Measurements from ENCODE around the gene ATP6V0D1.
"Not testable (repeated sequence)": the region's sequence is repeated elsewhere in the genome, so short reads cannot be mapped to it uniquely, and the experiment has no call there.

The ATP6V0D1 gene

GRCh38 chr16:67480833-67481560 lies at the start of gene ATP6V0D1:
Gene ATP6V0D1, minus strand, starts transcription at chr16:67481157. Its CDS starts 71 bp downstream, at chr16:67481086.
- peak; percentile 100 for DNase-seq (ENCODE audit: low read depth, low spot score)

DNA sequence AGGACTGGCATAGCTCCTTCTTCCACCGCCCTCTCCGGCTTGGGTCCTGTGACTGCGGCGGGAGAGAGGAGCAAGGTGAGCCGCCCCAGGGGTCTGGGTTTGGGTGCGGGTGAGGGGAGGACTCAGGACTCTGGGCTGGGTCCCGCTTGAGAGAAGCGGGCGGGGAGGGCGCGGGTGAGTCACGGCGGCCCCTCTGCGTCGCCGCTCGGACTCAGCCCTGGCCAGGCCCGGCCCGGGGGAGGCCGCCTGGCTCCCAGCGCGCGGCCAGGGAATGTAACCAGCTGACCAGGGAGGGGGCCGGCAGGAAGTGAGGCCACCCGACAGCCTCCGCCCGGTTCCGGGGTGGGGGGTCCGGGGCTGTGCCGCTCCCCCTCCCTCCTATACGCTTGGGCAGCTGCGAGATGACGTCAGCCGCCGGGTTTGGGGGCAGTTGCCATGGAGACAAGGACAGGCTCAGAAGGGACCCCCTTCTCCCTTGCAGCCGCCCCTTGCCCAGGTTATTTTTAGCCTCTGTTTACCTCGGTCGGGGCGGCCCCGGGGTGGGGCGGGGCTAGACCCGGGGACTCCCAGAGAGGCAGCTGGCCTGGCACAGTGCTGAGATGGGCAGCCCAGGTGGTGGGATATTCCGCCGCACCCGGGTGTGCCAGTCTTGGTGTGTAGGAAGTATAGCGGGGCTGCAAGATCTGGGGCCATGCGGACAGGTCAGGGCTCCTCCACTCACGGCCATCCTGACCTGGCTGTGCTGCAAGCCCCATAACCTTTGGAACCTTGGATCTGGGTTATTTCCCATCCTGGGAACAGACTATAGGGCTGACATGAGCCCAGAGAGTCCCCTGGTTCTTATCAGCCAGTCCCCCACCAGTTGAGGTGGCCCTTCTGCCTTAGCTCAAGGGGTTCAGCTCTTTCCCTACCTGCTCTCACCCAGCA lies 49.3 kb upstream of the ATP6V0D1 start:
- peak; percentile 93 for DNase-seq (ENCODE audit: low read depth, low spot score)

DNA sequence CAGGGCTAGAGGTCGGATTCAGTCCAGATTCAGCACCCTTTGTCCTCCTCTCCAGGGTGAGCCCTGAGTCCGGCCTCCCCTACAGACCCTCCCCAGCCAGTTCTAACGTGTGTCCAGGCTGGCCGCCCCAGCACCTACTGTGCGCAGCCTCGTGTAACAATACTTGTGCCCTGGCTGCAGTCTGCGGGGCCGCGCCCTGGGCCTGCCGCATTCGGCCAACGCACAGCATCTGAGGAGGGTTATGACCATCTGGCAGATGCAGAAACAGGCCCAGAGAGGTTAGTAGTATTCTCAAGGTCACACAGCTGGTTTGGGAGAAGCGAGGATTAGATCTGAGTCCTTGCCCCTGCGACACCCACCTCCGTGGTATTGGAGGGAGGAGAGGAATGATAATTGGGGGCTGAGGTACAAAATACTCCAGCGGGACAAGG lies 48.6 kb upstream of the ATP6V0D1 start:
- peak; percentile 46 for DNase-seq (ENCODE audit: low read depth, low spot score)

GRCh38 chr16:67528870-67529581 lies 48.1 kb upstream of the ATP6V0D1 start:
- peak; percentile 76 for DNase-seq (ENCODE audit: low read depth, low spot score)

GRCh38 chr16:67528222-67528869 lies 47.4 kb upstream of the ATP6V0D1 start, which contains the start of gene RIPOR1:
Gene RIPOR1, plus strand, starts transcription at chr16:67528829. Its CDS starts 9,618 bp downstream, at chr16:67538447.
- peak; percentile 66 for DNase-seq (ENCODE audit: low read depth, low spot score)

DNA sequence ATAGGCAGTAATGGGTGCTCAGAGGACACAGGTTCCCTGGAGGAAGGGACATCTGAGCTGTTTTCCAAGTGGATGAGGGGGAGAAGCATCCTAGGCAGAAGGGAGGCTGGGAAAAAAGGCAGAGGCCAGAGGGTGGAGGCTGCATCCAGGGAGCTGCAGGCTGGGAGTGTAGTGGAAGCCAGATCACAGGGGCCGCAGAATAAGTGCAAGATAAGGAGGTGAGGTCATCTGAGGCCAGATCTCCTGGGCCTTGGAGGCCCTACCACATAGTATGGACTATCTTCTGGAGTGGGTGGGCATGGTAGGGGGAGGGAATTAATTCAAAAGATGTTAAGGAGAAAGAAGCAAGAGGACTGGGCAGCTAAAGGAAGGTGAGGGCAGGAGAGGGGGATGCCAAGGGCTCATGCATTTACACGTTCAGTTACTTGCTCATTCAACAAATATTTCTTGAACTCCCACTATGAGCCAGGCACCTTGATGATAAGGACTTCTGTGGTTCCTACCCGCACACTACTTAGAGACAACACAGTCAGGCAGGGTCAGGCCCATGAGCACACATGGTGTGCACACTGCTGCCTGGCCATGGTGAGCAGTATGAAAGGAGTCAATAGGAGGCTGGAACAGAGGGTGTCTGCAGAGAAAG lies 45.3 kb upstream of the ATP6V0D1 start:
- DNase-seq (ENCODE audit: low read depth, low spot score): peak; percentile 55

DNA sequence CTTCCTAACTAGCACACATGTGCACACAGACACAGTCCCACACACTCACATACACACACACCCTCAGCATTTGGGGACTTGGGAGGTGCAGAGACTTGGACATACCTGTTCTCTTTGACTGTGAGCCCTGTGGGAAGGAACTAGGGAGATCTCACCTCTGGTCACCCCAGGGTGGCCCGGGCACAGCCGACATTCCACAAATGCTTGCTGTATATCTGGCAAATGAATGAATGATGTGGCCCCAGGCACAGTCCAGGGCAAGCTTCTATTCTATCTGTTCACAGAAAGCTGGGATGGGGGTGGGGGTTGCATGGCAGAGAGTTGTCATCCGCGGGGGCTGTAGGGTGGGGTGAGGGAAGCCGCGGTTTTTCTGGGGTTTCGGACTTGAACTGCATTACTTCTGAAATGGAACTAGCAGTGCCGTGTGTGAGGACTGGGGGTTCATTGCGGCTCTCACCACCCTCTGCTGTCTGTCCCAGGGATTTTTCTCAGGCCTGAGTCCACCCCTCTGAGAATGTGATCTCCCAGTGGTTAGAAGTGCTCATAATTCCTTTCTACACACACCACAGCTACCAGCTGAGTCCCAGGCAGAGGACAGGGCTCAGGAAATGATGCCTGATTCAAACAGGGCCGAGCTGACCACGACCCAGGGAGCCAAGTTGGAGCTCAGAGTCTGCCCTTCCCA lies 44.4 kb upstream of the ATP6V0D1 start:
- peak; percentile 62 for DNase-seq (ENCODE audit: low read depth, low spot score)

DNA sequence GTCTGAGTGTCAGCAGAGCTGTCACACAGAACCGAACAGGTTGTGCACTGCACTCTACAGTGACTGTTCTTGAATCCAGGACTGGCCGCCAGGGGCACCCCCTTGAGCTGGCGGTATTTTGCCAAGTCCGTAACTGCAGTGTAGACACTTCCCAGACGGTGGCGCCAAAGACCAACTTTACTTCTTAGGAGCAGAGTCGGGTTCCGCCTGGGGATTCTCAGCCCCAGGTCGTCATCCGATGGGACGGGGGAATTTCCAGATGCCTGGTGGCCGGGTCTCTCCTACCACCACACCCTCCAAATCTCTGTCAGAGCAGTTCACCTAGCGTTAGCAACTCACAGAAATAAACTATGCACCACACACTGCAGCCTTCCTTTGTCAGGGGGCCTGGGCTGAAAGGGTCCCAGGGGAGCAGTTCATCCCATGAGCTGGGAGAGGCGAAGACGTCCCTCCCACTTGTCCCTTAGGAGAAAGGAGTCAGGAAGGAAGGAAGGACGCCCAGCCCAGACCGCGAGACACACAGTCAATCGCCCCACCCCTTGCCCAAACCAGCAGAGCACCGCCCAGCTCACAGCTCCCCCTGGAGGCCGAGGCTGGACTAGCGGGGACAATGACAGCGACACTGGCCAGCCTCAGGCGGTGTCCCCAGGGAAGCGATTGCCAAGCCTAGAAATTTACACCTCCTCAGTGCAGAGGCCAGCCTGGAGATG lies 40.3 kb upstream of the ATP6V0D1 start:
- peak; percentile 98 for DNase-seq (ENCODE audit: low read depth, low spot score)

DNA sequence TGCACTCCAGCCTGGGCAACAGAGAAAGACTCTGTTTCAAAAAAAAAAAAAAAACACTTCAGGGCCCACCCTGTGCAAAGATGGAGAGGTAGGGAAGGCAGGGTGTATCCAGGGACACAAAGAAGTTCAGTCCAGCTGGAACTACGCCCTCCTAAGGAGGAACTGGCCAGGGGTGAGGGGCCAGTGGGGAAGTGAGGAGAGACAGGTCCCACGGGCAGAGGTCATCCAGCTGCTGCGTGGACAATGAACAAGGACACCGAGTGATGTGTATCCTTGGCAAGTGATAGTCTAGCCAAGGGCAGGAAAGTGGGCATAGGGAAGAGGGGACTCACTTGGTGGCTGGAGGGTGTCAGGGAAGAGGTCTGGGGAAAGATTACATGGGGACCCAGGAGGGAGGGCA lies 38.3 kb upstream of the ATP6V0D1 start:
- DNase-seq (ENCODE audit: low read depth, low spot score): no peak

DNA sequence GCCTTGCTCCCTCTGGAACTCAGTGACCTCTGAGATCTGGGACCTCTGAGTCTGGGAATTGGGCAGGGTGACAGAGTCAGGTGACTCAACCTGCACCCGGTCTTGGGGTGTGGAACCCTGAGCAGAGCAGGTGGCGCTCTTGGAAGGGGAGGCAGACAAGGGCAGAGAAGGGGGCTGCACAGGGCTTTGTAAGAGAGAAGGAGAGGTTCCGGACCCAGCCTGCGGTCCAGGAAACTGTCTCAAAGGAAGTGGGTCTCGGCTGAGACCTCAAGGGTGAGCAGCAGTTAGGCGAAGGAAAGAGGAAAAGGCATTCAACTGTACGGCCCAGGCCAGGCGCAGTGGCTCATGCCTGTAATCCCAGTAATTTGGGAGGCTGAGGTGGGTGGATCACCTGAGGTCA lies 37.7 kb upstream of the ATP6V0D1 start:
- DNase-seq (ENCODE audit: low read depth, low spot score): no peak

GRCh38 chr16:67517661-67518423 lies 36.9 kb upstream of the ATP6V0D1 start:
- DNase-seq (ENCODE audit: low read depth, low spot score): no peak

DNA sequence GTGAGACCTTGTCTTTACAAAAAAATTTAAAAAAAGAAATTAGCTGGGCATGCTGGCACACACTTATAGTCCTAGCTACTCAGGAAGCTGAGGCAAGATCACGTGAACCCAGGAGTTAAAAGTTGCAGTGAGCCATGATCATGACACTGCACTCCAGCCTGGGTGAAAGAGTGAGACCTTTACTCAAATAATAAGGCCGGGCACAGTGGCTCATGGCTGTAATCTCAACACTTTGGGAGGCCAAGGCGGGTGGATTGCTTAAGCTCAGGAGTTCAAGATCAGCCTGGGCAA lies 36.1 kb upstream of the ATP6V0D1 start:
- no peak for DNase-seq (ENCODE audit: low read depth, low spot score)

DNA sequence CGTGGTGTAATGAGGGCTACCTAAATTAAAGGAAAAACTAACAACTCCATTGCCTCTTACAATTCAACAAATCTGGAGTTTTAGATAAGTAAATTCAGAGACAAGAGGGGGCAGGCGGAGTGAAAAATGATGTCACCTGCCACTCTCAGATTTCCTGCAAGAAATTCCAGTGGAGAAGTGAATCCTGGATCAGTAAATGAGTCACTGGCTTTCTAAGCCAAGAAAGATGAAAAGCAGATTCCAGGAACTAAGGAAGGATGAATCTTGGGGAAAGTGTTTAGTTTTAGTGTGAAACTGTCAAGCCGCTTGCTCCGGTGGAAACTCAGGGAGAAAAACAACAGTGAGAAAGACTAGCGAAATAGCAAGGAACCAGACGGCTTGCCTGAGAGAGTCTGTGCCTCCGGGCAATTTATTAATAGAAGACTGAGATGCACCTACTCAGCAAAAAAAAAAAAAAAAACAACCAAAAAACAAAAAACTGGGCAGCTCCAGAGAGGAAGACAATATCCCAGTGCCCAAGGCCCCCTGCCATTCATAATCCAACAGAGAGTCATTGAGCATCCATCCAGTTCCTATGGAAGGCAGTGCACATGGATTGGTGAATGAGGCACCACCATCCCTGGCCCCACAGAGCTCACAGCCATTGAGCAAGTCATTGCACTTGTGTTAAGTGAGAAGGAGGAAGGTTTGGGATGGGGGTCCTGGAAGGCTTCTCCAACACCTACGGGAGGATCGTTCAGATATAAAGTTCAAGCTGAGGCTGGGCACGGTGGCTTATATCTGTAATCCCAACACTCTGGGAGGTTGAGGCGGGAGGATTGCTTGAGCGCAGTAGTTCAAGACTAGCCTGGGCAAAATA lies 35.6 kb upstream of the ATP6V0D1 start:
- peak; percentile 64 for DNase-seq (ENCODE audit: low read depth, low spot score)

DNA sequence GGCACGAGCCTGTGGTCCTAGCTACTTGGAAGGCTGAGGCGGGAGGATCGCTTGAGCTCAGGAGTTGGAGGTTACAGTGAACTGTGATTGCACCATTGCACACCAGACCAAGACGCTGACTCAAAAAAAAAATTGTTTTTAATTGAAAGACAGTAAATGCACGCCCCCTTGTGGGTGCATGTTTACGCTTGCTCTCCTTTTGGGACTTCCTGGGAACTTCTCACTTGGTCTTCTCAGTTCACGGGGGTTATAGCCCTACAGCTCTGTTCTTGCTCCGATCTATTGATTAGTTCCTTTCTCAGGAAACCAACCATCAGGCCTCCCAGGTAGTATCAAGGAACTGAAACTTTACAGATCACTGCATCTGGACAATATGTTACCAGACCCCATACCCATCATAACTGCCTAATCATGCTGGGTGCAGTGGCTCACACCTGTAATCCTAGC lies 33.4 kb upstream of the ATP6V0D1 start:
- DNase-seq (ENCODE audit: low read depth, low spot score): peak; percentile 82

- not testable (repeated sequence) for DNase-seq (ENCODE audit: low read depth, low spot score)
Observed at GRCh38 chr16:67513892-67514291, 32.9 kb upstream of the ATP6V0D1 start.

- no peak for DNase-seq (ENCODE audit: low read depth, low spot score)
Observed at GRCh38 chr16:67509016-67509415, 28.1 kb upstream of the ATP6V0D1 start.

DNA sequence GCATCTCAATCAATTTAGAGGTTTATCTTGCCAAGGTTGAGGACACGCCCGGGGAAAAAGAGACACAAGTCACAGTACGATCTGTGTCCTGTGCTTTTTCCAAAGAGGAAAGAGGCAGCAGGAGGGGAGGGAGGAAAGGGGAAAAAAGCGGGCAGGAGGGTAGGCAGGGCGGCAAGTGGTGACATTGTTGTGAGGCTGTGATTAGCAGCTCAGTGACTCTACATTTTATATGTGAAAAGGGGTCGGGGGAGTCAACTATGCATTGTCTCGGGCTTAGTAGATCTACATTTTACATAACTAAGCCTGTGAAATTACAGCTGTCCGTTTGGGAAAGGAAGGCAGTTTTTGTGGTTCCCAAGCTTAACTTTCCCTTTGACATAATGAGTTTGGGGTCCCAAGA lies 25.5 kb upstream of the ATP6V0D1 start:
- DNase-seq (ENCODE audit: low read depth, low spot score): no peak
